ENCODE data around the gene CDO1. TPM values are rescaled to one million over a fixed set of nuclear protein-coding genes. Genes with fewer than 3 reads are reported as not detected.

The CDO1 gene
- total and polyA plus RNA-seq, 9 of the 15 experiments (the other 6 are each of a cell fraction or from before 2014, with no cell fraction given) = 0.16 to 0.22 TPM; not detected in 7

DNA sequence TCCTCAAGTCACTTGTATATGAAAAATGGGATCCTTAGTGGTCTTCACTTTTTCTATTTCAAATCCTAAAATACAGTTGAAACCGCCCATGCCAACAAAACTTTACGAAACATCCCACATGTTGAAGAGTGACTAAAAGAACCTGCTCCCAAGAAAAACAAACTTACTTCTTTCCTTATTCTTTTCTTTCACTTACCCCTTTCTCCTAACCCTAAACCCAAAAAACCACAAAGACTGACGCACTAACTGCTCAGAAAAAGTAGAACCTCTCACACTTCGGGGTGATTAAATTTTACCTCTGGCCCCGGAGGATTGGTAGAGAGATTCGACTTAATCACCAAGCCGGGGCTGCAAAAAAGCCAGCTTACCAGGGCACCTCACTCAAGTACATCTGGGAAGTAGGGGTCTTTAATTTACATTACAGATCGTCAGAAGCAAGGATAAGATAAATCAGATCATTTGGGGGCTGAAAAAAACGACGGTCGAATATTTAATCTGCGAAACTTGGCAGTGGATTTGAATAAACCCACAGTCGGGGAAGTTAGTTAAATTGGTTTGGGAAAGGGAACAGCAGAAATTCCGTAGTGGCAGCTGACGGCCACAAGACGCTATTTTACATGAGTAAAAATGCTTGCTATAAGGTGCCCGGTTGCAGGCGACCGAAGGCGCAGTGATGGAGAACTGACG, 1.3 kb downstream of the CDO1 start:
- Histone ChIP-seq H3K4me2 (ENCODE audit: insufficient read depth, low read length) (no peak overlapping the region), H3K27me3 (ENCODE audit: control insufficient read depth in 2 of 2, insufficient read depth in 2 of 2, low read length in 2 of 2) (peaks cover 26 to 30% of the 10 kb centered on the region in 2 experiments; a peak in 4 of 5 replicates), H3K4me3 (no peak overlapping the region), H3K9me3 (replicated peaks; ENCODE audit: control insufficient read depth, insufficient read depth, low read depth, low read length) (peaks cover 4% of the 10 kb centered on the region; the same call in 1 of the 2 replicates), H3K9ac (ENCODE audit: insufficient read depth in 1 of 2, low read depth in 2 of 2, low read length in 2 of 2) (no peak overlapping the region), H4K20me1 (replicated peaks; ENCODE audit: control insufficient read depth, insufficient read depth, low read length) (no peaks in the 10 kb centered on the region), H3K27ac (ENCODE audit: extremely low read depth, low read depth, low read length) (no peak overlapping the region), H3K79me2 (ENCODE audit: control insufficient read depth, insufficient read depth, low read length) (no peaks in the 10 kb centered on the region), H3K9me1 (ENCODE audit: control insufficient read depth, insufficient read depth, low read length) (no peaks in the 10 kb centered on the region), H3K36me3 (ENCODE audit: control insufficient read depth, insufficient read depth, low read length) (no peaks in the 10 kb centered on the region), H3K4me1 (replicated peaks in 1 of 2; ENCODE audit: control insufficient read depth in 2 of 2, insufficient read depth in 2 of 2, low read length in 2 of 2) (no peaks in the 10 kb centered on the region; a peak in 1 of 5 replicates), H2AFZ (ENCODE audit: low read depth, low read length) (no peak overlapping the region)
- no peak for ATAC-seq
- CTCF ChIA-PET (ENCODE audit: low intra/inter-chr PET ratio) = no interaction called here
- TF ChIP-seq TARDBP (IDR thresholded peaks at IDR 0.05) = no peak
- TF ChIP-seq ZNF76 (CRISPR knock-in tag; IDR thresholded peaks at IDR 0.05; ENCODE audit: borderline replicate concordance) = no peak
- BruUV-seq (replicated peaks) = no TSS peak
- intact Hi-C loops (cut with micrococcal nuclease) = no loop called here
- POLR2A ChIA-PET = interaction anchor here (0.6 kb wide), 1 partner anchor 645 kb away, joined by 3 read pairs; the partner anchor contains the start of gene TRIM36
- in situ Hi-C loops (cut with MboI) = no loop called here
- WGBS (ENCODE audit: insufficient coverage, low coverage, missing lambda C conversion rate) = 14% methylated on average over 21 of the region's 21 CpGs
- FAIRE-seq = no peak
- DNase-seq (ENCODE audit: extremely low read depth in 1 of 4, low spot score in 3 of 4) = no peak

DNA sequence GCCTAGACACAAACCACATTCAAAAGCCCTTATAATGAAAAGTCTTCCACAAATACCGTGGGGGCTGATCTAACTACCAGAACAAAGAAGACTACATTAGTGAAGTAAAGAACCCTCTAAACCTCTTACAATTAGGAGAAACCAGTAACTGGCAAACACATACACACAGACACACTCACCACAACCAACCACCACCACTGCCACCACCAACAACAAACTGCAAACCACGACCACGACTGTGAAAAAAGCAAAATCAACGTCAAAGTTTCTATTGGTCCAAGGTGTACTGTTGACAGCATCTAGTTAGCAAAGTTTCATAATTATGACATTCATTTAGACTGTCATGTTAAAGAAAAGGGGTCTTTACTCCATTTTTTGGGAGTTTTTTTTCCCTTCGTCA, 2.7 kb downstream of the CDO1 start:
- BruUV-seq (replicated peaks) = no TSS peak
- ChIA-PET POLR2A (no interaction called here), CTCF (ENCODE audit: low intra/inter-chr PET ratio) (no interaction called here)
- ATAC-seq (no peak), DNase-seq (ENCODE audit: extremely low read depth in 1 of 4, low spot score in 3 of 4) (no peak), FAIRE-seq (peak; percentile 63)
- H4K20me1 ChIP-seq (replicated peaks; ENCODE audit: control insufficient read depth, insufficient read depth, low read length) = no peaks in the 10 kb centered on the region
- H2AFZ ChIP-seq (ENCODE audit: low read depth, low read length) = no peak overlapping the region
- no peaks in the 10 kb centered on the region for H3K36me3 ChIP-seq (ENCODE audit: control insufficient read depth, insufficient read depth, low read length)
- H3K27me3 ChIP-seq (ENCODE audit: control insufficient read depth in 2 of 2, insufficient read depth in 2 of 2, low read length in 2 of 2) = peaks cover 21 to 27% of the 10 kb centered on the region in 2 experiments; a peak in 4 of 5 replicates
- no peak overlapping the region for H3K9ac ChIP-seq (ENCODE audit: insufficient read depth in 1 of 2, low read depth in 2 of 2, low read length in 2 of 2)
- peaks cover 4% of the 10 kb centered on the region; the same call in 1 of the 2 replicates for H3K9me3 ChIP-seq (replicated peaks; ENCODE audit: control insufficient read depth, insufficient read depth, low read depth, low read length)
- TF ChIP-seq, protein P1, sequence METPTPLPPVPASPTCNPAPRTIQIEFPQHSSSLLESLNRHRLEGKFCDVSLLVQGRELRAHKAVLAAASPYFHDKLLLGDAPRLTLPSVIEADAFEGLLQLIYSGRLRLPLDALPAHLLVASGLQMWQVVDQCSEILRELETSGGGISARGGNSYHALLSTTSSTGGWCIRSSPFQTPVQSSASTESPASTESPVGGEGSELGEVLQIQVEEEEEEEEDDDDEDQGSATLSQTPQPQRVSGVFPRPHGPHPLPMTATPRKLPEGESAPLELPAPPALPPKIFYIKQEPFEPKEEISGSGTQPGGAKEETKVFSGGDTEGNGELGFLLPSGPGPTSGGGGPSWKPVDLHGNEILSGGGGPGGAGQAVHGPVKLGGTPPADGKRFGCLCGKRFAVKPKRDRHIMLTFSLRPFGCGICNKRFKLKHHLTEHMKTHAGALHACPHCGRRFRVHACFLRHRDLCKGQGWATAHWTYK (CRISPR knock-in tag; IDR thresholded peaks at IDR 0.05) = no peak
- no peak overlapping the region for H3K27ac ChIP-seq (ENCODE audit: extremely low read depth, low read depth, low read length)
- H3K4me2 ChIP-seq (ENCODE audit: insufficient read depth, low read length) = no peak overlapping the region
- H3K79me2 ChIP-seq (ENCODE audit: control insufficient read depth, insufficient read depth, low read length) = no peaks in the 10 kb centered on the region
- H3K4me3 ChIP-seq = no peak overlapping the region
- H3K9me1 ChIP-seq (ENCODE audit: control insufficient read depth, insufficient read depth, low read length) = no peaks in the 10 kb centered on the region
- intact Hi-C loops (cut with micrococcal nuclease) (no loop called here), in situ Hi-C loops (cut with MboI) (no loop called here)
- no peaks in the 10 kb centered on the region for H3K4me1 ChIP-seq (replicated peaks in 1 of 2; ENCODE audit: control insufficient read depth in 2 of 2, insufficient read depth in 2 of 2, low read length in 2 of 2)
- WGBS (ENCODE audit: insufficient coverage, low coverage, missing lambda C conversion rate) = 0% methylated on average over 5 of the region's 5 CpGs
